Cardiac fibroblast (primary cell): ENCODE measurements around the gene WDR49.

Source experiments
- DNase-seq, 2 donors: peaks; one replicate each; pipeline versions ENCODE4 v3.0.0 to v3.0.0-alpha.2; 2010; ENCODE audit warnings: low read depth in 2 of 2
- H3K4me3 ChIP-seq, 2 donors: replicated peaks in 1 of 2; 1 replicate in 1 of 2; 2 replicates in 1 of 2; pipeline ENCODE4 v1.5.1; 2011; ENCODE audit warnings: low read depth in 2 of 2, low read length in 2 of 2, mild to moderate bottlenecking in 2 of 2, moderate library complexity in 1 of 2
- TF ChIP-seq, protein P1 (sequence below): IDR thresholded peaks from one replicate; pipeline ENCODE4 v1.5.1; 2011; ENCODE audit warnings: low read depth, mild to moderate bottlenecking, low read length, inconsistent platforms

WDR49 gene

DNA sequence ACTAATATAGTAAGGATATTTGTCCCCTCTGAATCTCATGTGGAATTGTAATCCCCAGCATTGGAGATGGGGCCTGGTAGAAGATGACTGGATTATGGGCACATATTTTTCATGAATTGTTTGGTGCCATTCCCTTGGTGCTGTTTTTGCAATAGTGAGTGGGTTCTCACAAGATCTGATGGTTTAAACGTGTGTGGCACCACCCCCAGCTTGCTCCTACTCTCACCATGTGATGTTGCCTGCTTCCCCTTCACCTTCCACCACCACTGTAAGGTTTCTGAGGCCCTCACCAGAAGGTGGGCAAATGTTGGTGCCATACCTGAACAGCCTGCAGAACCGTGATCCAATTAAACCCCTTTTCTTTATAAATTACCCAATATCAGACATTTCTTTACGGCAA, 151.8 kb downstream of the WDR49 start:
- no peak overlapping the region for H3K4me3 ChIP-seq
- no peak for DNase-seq
- TF ChIP-seq, protein P1, sequence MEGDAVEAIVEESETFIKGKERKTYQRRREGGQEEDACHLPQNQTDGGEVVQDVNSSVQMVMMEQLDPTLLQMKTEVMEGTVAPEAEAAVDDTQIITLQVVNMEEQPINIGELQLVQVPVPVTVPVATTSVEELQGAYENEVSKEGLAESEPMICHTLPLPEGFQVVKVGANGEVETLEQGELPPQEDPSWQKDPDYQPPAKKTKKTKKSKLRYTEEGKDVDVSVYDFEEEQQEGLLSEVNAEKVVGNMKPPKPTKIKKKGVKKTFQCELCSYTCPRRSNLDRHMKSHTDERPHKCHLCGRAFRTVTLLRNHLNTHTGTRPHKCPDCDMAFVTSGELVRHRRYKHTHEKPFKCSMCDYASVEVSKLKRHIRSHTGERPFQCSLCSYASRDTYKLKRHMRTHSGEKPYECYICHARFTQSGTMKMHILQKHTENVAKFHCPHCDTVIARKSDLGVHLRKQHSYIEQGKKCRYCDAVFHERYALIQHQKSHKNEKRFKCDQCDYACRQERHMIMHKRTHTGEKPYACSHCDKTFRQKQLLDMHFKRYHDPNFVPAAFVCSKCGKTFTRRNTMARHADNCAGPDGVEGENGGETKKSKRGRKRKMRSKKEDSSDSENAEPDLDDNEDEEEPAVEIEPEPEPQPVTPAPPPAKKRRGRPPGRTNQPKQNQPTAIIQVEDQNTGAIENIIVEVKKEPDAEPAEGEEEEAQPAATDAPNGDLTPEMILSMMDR = no peak

DNA sequence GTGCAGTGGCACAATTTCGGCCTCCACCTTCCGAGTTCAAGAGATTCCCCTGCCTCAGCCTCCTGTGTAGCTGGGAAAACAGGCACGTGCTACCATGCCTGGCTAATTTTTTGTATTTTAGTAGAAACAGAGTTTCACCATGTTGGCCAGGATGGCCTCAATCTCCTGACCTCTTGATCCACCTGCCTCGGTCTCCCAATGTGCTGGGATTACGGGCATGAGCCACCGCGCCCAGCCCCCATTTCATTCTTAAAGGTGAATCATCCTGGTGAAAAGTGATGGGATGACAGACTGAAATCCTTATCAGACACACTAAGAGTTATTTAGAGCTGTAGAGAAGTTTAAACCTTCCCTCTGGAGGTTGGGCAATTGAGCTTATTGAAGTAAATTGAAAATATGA, 155.8 kb downstream of the WDR49 start:
- H3K4me3 ChIP-seq = no peak overlapping the region
- TF ChIP-seq, protein P1 = no peak
- DNase-seq = no peak

DNA sequence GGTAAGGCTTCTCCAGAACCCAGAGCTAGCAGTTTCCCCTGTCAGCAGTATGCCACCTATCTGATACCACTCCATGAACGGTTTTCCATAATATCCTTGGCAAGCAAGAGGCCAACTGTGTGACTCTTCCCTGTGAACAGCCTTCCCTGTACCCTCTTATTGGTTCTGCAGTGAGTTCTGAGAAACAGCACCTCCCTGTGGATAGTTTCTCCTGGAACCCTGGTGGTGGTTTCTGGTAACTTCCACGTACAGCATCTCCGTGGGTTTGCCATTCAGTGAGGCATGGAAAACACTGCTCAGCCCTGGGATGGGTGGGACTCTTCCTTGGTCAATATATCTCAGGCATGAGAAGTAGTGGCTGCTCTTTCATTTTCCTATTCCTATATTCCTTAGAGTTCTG, 160.5 kb downstream of the WDR49 start:
- no peak for DNase-seq
- H3K4me3 ChIP-seq = no peak overlapping the region
- TF ChIP-seq, protein P1 = no peak

DNA sequence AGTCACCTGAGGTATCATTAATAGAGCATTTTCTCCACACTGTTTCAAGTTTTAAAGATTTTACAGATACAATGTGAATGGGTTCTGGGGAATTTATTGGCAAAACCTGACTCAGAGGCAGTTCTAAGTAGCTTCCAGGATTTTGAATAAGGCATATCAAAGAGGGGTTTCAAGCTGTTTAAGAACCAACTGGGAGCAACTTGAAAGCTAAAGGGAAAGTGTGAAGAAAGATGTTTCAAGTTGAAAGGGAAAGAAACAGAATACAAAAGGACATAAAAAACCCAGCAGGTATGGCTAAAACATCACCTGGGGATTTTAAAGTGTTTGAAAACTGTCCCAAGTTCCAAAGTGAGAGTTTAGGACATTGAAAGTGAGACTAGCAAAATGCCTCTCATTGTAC, 162.1 kb downstream of the WDR49 start:
- no peak overlapping the region for H3K4me3 ChIP-seq
- DNase-seq = no peak
- TF ChIP-seq, protein P1 = no peak

DNA sequence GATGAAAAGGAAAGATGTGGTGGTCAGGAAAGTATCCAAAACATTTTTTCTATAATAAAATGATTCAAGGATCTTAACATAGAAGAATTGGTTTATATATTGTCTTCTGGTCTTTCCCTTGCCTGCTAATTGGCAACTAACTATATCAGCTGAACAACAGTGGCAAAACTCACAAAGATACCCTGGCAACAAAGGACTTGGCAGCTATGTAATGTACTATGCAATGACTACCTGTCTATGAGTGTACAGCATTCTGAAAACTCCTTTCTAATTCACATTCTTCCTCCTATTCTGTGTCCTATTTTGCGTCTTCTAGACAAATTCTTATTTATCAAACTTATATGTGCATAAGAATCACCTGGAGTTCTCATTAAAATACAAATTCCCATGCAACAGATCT, 164.2 kb downstream of the WDR49 start:
- TF ChIP-seq, protein P1 = no peak
- no peak for DNase-seq

DNA sequence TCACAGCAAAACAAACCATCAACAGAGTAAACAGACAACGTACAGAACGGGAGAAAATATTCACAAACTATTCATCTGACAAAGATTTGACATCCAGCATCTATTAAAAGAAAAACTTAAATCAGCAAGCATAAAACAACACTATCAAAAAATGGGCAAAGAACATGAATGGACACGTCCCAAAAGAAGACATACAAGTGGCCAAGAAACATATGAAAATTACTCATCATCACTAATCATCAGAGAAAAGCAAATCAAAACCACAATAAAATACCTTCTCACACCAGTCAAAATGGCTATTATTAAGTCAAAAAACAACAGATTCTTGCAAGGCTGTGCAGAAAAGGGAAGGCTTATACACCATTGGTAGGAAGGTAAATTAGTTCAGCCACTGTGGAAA, 166.2 kb downstream of the WDR49 start:
- DNase-seq = no peak
- TF ChIP-seq, protein P1 = no peak
- H3K4me3 ChIP-seq = no peak overlapping the region

More for the DNA sequence above, 164.2 kb downstream of the WDR49 start:
- no peak overlapping the region for H3K4me3 ChIP-seq

DNA sequence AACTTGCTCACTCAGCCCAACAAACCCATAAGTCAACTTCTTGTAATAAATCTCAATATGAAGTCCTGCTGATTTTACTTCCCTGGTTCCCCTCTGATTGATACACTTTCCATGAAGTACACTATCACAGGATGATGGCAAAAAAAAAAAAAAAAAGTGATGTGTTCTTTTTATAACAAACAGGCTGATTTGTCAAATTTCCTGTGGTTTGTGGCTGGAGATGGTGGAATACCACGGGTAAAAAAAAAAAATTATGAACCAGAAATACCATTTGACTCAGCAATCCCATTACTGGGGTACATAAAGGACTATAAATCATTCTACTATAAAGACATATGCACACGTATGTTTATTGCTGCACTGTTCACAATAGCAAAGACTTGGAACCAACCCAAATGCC, 169.2 kb downstream of the WDR49 start:
- H3K4me3 ChIP-seq = no peak overlapping the region
- no peak for DNase-seq
- TF ChIP-seq, protein P1 = no peak
